GM12801 (cell line): ENCODE measurements around the gene B4GALT3.

Source experiments
- CTCF ChIP-seq: IDR thresholded peaks from one replicate; pipeline ENCODE4 v1.5.1; 2011; ENCODE audit warnings: control low read depth; ENCODE audit not compliant: insufficient read length; ENCODE audit errors: extremely low read depth

B4GALT3 gene

GRCh38 chr1:161215076-161215475 lies 37.8 kb upstream of the B4GALT3 start, which contains the start of gene FCER1G:
Gene FCER1G, plus strand, starts transcription at chr1:161215295. Its CDS starts 27 bp downstream, at chr1:161215322.
- TF ChIP-seq CTCF: no peak

- no peak for TF ChIP-seq CTCF
Measured at GRCh38 chr1:161214369-161214768, 37.1 kb upstream of the B4GALT3 start.

GRCh38 chr1:161209790-161210409 lies 32.6 kb upstream of the B4GALT3 start:
- TF ChIP-seq CTCF: no peak

DNA sequence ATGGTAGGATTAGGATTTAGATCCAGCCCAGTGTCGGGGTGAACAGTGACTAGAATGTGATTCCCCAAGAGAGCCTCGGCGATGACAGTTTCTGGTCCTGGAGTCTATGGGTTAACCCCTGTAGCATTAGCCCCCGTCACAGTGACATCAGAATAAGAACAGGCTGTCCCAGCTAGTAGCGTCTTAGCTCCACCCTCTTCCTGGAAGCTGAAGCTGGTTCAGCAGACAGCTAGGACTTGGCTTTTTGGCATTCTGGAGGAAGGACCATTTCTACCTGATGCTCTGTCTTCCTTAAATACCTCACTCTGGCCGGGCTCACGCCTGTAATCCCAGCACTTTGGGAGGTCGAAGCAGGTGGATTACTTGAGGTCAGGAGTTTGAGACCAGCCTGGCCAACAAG lies 29.9 kb upstream of the B4GALT3 start:
- no peak for TF ChIP-seq CTCF

- TF ChIP-seq CTCF: no peak
Measured at GRCh38 chr1:161206411-161207140, 29.3 kb upstream of the B4GALT3 start.

DNA sequence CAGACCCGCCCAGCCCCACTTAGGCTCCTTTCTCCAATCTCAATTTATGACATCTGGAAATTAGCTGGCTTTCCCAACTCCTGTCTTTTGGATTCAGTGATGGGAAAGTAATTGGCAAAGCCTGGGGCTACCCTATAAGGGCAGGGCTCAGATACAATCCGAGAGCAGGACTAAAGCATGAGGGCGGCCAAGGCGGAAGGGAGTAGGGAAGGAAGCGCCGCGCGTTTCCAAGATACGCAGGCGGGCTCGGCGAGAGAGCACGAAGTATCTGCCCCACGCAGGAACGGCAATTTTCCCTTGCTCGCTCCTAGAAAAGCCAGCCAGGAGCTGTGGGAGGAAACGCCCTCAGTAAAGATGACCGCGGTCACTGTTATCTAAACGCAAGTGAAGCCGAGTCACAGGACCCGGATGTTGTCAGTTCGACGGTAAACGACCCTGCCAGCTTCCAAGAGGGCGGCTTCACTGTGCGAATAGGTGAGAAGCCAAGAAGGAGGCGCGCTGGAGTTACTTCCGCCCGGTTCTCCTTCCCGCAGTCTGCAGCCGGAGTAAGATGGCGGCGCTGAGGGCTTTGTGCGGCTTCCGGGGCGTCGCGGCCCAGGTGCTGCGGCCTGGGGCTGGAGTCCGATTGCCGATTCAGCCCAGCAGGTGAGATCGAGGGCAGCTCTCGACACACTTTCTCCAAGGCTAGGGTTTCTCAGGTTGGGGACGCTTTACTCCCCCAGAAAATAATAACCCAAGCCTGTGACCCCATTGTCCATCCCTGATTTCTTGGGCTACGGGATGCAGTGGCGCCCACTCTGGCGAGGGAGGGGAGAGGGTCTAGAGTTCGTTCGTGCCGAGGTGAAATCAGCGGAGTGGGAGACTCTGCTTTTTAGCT lies 24.8 kb upstream of the B4GALT3 start, which contains the start of gene NDUFS2:
Gene NDUFS2, plus strand, starts transcription at position 532 of the 877 bp plus-strand sequence. Its CDS starts 19 bp downstream, at position 551.
- no peak for TF ChIP-seq CTCF
